Fibroblast of skin of right quadriceps (primary cell): ENCODE measurements around the gene PPP1R3F.
"Not testable (repeated sequence)": the region's sequence is repeated elsewhere in the genome, so short reads cannot be mapped to it uniquely, and the experiment has no call there.

Source experiments
- DNase-seq: peaks from one replicate; pipeline ENCODE4 v3.0.0-alpha.2; 2013

Gene PPP1R3F

DNA sequence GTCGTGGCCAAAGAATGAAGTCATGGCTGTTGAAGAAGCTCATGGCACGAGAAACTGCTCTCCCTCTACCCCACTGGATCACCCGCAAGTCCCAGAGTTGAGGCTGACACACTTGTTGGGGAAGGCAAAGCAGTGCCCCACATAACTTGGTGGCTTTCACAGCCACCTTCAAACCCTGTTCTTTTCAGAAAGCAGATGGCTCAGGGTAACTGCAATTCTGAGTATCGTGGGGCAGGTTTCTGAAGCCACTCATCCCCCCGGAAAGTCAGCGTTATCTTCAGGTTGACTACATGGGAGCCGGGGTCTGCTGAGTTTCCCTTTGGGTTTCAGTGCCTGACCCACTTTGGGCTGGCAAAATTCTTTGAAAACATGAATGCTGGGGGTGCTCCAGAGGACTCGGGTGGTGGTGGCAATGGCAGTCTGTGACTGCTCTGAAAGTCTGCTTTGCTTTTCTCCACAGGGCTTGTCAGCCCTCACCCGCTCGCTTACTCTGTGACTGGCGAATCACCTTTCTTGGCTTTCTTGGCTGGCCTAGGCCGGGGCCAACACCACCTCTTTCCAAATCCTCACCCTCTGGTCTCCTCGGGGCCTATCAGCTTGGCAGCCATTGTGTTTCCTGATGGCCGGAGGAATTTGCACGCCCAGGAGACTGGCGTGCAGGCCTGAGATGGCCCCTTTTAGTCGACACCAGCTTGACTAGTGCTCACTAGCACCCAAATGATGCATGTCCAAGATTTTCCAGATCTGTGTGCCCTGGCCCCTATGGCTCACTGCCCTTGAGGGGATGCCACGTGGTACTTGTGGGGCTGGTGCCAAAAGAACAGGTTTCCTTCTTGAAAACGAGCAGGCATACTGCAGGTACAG, 7.3 kb downstream of the PPP1R3F start:
- DNase-seq: no peak

DNA sequence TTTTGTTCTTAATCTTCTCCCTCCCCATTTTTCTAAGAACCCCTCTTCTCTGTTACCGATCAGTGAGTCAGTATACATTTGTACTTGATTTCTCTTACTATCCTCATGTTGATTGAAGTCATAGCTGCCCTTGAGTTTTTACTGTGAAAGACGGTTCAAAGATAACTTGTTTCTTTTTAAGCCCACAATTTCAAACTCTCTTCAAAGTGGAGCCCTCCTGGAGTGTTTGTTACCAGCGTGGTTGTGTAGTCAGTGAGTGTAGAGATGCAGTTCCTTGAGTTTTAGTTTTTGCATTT, 7.9 kb downstream of the PPP1R3F start:
- DNase-seq: no peak

DNA sequence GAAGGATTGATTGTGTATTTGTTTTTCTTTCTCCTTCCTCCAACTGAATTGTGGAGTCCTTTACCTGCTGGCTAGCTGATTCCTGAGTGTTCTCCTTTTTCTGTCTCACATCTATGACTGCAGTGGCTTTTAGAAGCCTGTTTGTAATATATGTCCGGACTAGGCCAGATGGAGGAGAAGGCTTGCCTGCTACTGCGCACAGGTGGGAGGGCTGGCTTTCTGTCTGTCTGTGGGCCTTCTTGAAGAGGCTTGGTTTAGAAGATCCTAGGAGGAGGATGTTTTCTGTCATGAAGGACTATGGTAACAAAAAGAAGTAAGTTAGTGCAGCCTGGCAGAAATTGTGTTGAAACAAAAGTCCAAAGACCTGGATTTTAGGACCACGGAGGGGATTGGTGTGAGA, 8.5 kb downstream of the PPP1R3F start:
- DNase-seq: no peak

DNA sequence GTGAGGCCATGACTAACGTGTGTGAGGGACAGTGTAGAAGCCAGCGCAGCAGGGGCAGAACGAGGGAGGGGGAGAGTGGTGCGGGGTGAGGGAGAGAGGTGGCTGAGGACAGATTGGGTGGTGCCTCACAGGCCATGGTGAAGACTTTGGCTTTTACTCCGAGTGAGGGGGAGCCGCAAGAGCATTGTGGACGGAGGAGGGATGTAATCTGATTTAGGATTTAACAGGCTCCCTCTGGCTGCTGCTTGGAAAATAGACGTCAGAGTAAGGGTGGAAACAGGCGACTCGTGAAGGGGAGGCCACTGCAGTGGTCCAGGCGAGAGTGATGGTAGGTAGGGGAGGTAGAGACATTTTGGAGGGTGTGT, 13.0 kb downstream of the PPP1R3F start:
- peak; percentile 24 for DNase-seq

DNA sequence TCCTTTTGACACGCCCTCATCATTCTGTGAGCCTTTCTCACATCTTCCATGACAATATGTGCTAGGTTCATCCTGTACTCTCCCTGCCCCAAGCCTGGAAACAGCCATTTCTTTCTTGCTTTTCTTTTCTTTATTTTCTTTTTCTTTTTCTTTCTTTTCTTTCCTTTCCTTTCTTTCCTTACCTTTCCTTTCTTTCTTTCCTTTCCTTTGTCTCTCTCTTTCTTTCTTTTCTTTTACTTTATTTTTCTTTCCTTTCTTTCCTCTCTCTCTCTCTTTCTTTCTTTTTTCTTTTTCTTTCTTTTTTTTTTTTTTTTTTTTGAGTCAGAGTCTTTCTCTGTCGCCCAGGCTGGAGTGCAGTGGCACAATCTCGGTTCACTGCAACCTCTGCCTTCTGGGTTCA, 14.6 kb downstream of the PPP1R3F start:
- DNase-seq: no peak

DNA sequence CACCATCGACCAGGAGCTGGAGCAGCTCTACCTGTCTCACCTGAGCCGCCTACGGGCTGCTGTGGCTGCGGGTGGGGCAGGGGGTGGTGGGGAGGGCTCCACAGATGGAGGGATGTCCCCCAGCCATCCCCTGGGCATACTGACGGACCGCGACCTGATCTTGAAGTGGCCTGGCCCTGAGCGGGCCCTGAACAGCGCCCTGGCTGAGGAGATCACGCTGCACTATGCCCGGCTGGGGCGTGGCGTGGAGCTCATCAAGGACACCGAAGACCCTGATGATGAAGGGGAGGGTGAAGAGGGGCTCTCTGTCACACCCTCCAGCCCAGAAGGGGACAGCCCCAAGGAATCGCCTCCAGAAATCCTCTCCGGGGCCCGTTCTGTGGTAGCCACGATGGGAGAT, 16.5 kb downstream of the PPP1R3F start:
- no peak for DNase-seq

DNA sequence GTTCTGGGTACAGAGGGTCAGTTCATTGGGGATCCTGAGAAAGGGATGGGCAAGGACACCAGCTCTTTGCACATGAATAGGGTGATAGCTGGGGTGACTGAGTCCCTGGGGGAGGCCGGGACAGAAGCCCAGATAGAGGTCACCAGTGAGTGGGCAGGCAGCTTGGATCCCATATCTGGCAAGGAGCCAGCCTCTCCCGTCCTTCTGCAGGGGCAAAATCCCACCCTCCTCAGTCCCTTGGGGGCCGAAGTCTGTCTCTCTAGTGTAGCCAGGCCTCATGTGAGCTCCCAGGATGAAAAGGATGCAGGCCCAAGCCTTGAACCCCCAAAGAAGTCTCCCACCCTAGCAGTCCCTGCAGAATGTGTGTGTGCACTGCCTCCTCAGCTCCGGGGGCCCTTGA, 17.0 kb downstream of the PPP1R3F start:
- no peak for DNase-seq

DNA sequence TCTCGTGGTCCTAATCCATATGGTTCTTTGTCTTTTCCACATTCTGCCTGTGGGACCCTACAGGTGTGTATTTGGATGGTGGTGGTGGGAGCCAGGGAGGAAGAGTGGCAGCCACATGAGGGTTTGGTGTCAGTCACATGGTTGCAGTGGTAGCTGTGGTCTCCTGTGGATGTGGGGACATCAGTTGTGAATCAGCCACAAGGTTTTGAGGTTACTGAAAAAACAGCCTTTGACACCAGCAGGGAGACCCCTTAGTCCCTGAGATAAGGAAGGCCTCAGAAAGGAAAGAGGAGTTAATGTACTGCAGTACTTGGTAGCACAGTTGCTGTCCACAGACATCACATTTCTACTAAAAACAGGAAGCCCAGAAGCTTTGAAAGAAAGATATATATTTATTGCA, 18.1 kb downstream of the PPP1R3F start:
- no peak for DNase-seq

DNA sequence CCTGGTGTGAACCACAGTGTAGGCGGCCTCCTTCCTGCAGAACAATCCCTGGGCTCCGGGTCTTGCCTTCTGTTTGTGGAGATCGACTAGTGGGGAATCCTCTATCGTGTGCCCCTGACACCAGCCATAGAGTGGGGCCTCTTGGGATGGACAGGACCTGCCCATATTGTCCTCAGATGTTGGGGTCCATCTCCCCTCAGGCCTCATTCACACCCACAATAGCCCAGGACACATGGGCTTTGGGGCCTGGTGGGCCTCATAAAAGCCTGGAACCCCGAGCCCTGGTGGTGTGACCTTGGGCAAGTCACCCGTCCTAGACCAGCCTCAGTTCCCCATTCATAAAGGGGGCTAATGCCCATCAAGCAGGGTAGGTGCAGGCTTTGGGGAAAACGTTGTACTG, 20.6 kb downstream of the PPP1R3F start:
- no peak for DNase-seq

DNA sequence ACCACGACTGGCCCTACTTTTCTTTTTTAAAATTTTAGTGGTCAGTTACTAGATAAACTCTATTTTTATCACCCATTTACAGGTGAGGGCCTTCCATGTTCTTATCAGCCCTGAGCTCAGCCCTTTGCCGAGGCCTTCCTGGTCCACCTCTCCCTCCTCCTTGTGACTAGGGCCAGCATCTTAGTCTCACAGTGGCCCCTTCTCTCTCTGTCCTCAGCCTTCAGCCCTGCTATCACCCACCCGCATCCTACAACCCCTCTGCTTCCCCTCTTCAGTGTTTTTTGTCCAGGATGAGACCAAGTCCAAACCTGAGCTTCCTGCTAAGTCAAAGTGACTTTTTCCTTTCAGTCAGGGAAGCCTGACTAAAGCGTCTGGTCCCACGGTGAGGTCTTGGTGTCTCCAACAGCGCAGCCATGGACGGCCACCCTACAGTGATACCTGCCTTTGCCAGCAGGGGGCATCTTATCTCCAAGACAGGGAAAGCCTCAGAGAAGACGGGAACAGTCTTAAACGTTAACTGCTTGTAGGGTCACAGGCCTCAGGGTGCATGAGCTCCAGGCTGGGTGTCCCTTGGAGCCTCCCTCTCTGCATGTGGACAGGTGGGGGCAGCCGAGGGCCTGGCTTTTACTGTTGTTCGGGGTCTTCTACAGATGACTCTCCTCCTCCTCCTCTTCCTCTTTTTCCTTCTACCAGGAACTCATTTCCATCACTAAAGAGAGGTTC, 22.2 kb downstream of the PPP1R3F start:
- peak; percentile 20 for DNase-seq

DNA sequence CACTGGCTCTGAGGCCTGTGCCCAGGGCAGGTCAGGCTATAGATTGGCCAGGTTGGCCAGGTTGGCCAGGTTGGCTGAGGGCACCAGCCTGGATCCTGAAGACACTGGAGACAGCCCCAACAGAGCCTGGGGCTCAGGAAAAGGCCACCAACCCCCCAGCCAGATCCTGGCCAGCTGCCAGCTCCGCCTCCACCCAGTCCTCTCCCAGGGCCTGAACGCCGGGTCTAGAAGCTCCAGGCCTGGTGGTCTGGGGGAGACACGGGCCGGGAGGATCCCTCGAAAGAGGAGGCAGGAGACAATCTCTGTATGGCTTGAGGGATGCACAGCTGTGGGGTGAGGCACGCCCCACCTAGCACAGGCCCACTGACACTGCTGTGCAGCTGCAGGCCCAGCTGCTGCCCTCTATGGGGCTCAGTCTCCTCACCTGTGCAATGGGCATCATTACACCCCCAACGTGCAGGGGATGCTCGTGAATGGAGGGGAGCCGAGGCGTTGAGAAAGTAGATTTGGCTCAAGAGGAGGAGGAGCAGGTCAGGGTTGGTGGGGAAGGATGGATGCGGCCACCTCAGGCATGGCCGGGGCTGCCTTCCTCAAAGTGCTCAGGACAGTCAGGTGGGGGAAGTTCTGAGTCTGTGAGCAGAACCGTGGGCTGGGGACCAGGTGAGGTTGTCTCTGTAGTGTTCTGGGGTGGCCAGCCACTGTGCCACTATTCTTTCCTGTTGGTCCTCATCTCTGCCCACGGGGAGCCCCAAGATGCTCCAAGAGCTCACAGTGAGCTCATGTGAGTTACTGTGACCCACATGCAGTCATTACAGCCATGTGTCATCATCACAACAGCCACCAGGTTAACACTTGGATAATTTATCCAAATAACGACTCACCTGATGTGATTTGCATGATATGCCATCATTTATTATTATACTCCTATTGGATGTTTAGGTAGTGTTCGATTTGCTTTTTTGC, 23.1 kb downstream of the PPP1R3F start:
- no peak for DNase-seq

DNA sequence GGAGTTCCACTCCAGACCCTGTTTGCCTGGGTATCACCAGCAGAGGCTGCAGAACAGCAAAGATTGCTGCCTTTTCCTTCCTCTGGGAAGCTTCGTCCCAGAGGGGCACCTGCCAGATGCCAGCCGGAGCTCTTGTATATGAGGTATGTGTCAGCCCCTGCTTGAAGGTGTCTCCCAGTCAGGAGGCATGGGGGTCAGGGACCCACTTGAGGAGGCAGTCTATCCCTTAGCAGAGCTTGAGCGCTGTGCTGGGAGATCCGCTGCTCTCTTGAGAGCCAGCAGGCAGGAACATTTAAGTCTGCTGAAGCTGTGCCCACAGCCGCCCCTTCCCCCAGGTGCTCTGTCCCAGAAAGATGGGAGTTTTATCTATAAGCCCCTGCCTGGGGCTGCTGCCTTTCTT, 29.7 kb downstream of the PPP1R3F start:
- not testable (repeated sequence) for DNase-seq

DNA sequence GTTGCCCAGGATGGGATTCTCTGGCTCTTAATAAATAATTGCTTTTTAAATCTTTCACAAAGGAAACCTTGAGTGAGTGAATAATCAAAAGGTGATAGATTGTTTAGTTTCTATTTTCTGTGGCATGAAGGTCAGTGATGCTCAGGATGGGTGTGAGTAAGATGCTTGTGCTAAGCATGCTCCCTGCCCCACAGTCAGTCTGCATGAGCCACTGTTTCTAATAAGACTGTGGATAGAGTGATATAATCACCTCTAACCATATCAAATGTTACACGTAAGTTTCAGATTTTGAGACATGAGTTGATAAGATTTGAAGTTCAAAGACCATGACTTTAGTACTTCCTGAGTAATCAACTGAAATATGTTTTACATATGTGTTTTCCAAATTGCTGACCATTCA, 31.1 kb downstream of the PPP1R3F start:
- DNase-seq: no peak

DNA sequence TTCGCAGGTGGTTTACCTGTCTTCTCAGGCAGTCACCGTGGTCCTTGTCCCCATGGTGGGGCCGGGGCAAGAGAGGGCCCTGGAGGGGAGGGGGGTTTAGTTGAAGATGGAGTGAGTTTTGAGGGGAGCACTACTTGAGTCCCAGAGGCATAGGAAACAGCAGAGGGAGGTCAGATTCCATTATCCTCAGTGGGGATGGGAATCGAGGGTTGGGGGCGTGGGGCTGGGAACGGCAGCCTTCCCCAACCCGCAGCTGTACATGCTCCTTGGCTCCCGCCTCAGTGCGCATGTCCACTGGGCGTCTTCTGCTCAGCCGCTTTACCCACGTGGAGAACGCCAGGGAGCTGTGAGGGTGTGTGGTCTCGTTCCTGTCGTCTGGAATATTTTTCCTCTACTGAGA, 33.8 kb downstream of the PPP1R3F start, which contains the start of gene GAGE10:
TSS of gene GAGE10 (plus strand) at position 301 of the 400 bp plus-strand sequence. CDS start 1,214 bp downstream, outside the sequence.
- DNase-seq: no peak

DNA sequence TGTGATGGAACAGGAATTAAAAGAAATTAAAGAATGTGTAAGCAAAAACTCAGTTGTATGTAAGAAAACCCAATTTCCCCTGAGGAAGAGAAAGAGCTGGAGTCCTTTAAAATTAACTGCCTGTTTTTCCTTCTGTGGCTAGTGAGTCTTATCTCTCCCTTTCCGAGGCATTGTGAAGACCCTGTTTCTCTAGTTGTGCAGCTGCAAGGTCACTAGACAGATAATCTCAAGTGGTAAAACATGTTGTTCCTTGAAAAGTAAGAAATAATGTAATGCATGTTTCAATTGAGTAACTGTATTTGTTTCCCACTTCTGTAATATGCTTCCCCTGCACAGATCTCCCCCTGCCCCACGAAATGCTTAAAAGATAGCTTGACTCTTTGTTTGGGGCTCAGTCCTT, 38.2 kb downstream of the PPP1R3F start:
- not testable (repeated sequence) for DNase-seq

DNA sequence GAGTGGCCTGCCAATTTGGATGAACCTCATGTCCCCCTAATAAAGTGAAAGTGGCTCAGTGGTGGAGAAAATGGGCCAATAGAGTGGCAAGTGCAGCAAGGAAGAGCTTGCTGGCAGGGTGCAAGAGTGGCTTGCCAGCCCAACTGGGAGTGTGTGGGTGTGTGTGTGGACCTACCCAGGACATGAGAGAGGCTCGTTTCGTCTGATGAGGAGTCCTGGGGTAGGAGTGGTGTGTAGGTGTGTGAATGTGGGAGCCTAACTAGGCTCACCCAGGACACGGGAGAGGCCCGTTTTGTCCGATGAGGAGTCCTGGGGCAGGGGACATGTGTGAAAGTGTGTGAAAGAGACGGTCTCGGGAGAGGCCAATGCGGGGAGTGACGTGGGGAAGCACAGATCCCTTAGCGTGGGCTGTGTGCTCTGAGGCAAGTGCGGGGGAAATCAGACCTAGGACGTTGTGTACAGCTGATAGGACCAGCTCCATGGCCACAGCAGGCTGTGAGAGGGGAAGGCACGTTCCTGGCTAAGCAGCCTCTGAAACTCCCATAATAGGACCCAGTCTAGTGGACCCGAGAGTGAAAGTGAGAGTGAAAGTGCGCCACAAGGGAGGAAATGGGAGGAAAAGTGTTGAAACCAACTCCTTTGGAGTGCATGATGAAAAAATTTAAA, 39.1 kb downstream of the PPP1R3F start:
- DNase-seq: peak; percentile 8

DNA sequence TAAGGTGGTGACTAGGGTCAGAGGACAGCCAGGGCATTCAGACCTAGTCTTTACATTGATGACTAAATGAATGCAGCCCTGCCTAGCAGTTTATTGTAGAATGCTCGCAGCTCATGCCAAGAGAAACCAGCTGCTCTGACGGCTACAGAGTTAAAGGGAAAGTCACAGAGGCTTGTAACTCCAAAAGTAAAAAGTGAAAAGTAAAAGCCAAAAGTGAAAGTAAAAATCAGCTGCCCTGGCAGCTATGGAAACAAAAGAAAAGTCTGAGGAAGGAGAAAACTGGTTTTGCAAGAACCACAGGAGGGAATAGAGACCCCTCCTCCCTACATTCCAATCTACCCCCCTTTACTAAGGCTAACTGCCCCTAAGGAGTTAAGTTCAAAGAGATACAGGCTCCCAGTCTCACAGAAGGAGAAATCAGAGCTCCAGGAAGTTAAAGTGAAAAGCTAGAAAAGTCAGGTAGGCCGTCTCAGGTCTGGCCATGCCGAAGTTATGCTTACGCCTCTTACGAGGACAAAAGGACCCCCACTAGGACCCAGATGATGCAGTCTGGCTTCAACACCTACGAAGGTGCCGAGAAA, 39.9 kb downstream of the PPP1R3F start:
- peak; percentile 11 for DNase-seq

DNA sequence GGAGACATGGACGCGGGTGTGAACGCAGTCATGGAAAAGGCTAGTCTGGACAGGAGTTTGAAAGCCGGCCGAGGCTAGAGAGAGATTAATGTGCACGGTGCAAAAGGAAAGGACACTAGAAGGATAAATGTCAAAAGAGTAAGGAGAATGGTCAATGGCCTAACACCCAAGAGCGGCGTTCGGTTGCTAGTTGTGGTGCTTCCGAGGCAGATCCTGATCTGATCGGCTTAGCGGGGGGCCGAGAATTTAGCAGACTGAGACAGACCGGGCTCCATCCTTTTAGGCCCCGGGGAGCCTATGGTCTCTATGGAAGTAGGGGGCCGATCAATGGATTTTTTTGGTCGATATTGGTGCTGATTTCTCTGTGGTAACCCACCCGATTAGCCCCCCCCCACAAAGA, 40.8 kb downstream of the PPP1R3F start:
- no peak for DNase-seq

DNA sequence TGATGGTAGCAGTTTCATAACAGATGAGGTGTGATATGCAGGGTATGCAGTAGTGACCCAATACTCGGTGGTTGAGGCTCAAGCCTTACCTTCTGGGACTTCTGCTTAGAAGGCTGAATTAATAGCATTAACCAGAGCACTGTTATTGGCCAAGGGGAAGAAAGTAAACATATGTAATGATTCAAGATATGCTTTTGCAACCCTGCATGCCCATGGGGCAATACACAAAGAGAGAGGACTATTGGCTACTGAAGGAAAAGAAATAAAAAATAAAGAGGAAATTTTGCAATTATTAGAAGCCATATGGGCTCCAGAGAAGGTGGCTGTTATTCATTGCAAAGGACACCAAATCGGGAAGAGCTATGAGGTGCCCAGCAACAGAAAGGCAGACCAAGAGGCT, 42.6 kb downstream of the PPP1R3F start:
- DNase-seq: no peak

DNA sequence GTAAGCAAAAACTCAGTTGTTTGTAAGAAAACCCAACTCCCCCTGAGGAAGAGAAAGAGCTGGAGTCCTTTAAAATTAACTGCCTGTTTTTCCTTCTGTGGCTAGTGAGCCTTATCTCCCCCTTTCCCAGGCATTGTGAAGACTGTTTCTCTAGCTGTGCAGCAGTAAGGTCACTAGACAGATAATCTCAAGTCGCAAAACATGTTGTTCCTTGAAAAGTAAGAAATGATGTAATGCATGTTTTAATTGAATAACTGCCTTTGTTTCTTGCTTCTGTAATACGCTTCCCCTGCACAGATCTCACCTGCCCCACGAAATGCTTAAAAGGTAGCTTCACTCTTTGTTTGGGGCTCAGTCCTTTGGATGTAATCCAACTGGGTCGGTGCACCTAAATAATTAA, 46.5 kb downstream of the PPP1R3F start:
- DNase-seq: no peak

DNA sequence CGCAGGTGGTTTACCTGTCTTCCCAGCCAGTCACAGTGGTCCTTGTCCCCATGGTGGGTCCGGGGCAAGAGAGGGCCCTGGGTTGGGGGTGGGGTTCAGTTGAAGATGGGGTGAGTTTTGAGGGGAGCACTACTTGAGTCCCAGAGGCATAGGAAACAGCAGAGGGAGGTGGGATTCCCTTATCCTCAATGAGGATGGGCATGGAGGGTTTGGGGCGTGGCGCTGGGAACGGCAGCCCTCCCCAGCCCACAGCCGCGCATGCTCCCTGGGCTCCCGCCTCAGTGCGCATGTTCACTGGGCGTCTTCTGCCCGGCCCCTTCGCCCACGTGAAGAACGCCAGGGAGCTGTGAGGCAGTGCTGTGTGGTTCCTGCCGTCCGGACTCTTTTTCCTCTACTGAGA, 52.1 kb downstream of the PPP1R3F start, which contains the start of gene GAGE12J:
TSS of gene GAGE12J (plus strand) at position 301 of the 400 bp plus-strand sequence. CDS start 1,157 bp downstream, outside the sequence.
- DNase-seq: not testable (repeated sequence)

DNA sequence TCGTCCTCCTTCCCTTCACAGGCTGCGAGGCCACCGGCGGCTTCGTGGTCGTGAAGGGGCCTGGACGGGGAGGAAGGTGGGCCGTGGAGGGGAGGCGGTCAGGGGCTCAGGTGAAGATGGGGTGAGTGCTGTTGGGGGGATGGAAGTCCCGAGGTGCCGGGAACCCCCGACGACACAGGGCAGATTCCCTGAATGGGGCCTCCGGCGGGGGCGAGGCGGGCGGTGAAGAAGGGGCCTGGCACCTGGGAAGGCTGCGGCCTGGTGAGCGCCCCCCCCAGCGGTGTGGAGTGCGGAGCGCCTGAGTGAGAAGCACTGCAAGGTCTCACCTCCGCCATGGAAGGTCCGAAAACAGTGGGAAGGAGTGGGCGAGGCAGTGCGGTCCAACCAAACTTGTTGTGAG, 52.7 kb downstream of the PPP1R3F start:
- DNase-seq: not testable (repeated sequence)
